DND-41 (cell line): ENCODE results near the gene LYST.

Experiments used
- CTCF ChIP-seq: IDR thresholded peaks from 2 replicates; pipeline ENCODE4 v1.5.1; 2012; ENCODE audit warnings: borderline replicate concordance, low read length, moderate library complexity, mild to moderate bottlenecking; ENCODE audit not compliant: poor library complexity, severe bottlenecking; ENCODE audit errors: extremely low read depth
- EZH2 ChIP-seq: IDR thresholded peaks from 3 replicates; pipeline ENCODE4 v1.6.1; 2012; ENCODE audit warnings: borderline replicate concordance, low read depth, mild to moderate bottlenecking, moderate library complexity, low read length, inconsistent platforms; ENCODE audit not compliant: severe bottlenecking

GRCh38 chr1:235820061-235820460 is 46.6 kb downstream of the LYST start:
- TF ChIP-seq CTCF: no peak
- TF ChIP-seq EZH2: no peak
